KMS-11 (cell line): ENCODE measurements around the gene VPS13A.
"Not testable (repeated sequence)": the region's sequence is repeated elsewhere in the genome, so short reads cannot be mapped to it uniquely, and the experiment has no call there.

Experiments used
- H2AFZ ChIP-seq: fragments of 200-600 bp; sonication (generic); 2 replicates; pipeline ENCODE4 v1.6.1; 2016; ENCODE audit warnings: antibody characterized with exemption, mixed run types, low read depth
- H3K27ac ChIP-seq: fragments of 200-600 bp; sonication (generic); 2 replicates; pipeline ENCODE4 v1.6.1; 2016; ENCODE audit warnings: mild to moderate bottlenecking, mixed run types
- H3K27me3 ChIP-seq: fragments of 200-600 bp; sonication (generic); 2 replicates; pipeline ENCODE4 v1.6.1; 2017; ENCODE audit warnings: mild to moderate bottlenecking, low read depth, mixed run types, moderate library complexity; ENCODE audit not compliant: insufficient read depth
- H3K36me3 ChIP-seq: fragments of 200-600 bp; sonication (generic); 2 replicates; pipeline ENCODE4 v1.6.1; 2017; ENCODE audit warnings: mild to moderate bottlenecking, mixed run types; ENCODE audit not compliant: insufficient read depth
- H3K4me1 ChIP-seq: fragments of 200-600 bp; sonication (generic); 2 replicates; pipeline ENCODE4 v1.6.1; 2016; ENCODE audit warnings: mild to moderate bottlenecking, low read depth, mixed run types; ENCODE audit not compliant: poor library complexity, severe bottlenecking
- H3K4me2 ChIP-seq: fragments of 200-600 bp; sonication (generic); 2 replicates; pipeline ENCODE4 v1.7.0; 2016; ENCODE audit warnings: mild to moderate bottlenecking, mixed run types
- H3K4me3 ChIP-seq: fragments of 200-600 bp; sonication (generic); IDR thresholded peaks from 2 replicates; pipeline ENCODE4 v1.6.1; 2017; ENCODE audit warnings: low read depth, low read length, mixed read lengths; ENCODE audit not compliant: insufficient read depth
- H3K79me2 ChIP-seq: fragments of 200-600 bp; sonication (generic); 2 replicates; pipeline ENCODE4 v1.6.1; 2016; ENCODE audit warnings: low read depth, mixed run types; ENCODE audit not compliant: insufficient read depth
- H3K9ac ChIP-seq: fragments of 200-600 bp; sonication (generic); 2 replicates; pipeline ENCODE4 v1.6.1; 2016; ENCODE audit warnings: mild to moderate bottlenecking, mixed run types
- H4K20me1 ChIP-seq: fragments of 200-600 bp; sonication (generic); 2 replicates; pipeline ENCODE4 v1.6.1; 2016; ENCODE audit warnings: mild to moderate bottlenecking, mixed run types; ENCODE audit not compliant: insufficient read depth
- TF ChIP-seq, protein P1 (sequence below): fragments of 200-600 bp; sonication (generic); conservative IDR thresholded peaks from 2 replicates; pipeline ENCODE4 v1.6.1; 2017; ENCODE audit warnings: low read depth, mild to moderate bottlenecking, antibody characterized with exemption, low read length, moderate library complexity, mixed read lengths

The VPS13A gene

DNA sequence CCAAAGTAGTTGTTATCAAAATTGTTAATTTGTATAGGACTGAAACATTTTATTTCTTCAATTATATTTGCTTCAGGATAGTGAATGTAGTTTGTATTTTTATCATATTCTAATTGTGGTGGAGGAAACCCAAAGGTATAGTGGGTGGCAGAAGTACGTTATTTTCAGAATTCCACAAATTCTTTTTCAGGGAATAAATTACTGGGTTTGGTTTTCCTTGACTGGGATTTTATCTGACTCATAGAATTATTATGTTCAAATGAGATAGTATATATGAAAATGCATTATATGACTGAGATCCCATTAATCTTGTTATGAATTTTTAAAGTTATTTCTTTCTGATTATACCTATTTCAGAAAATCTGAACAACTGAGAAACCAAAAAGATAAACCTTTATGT lies 73.7 kb downstream of the VPS13A start:
- Histone ChIP-seq H3K4me3 (no peak overlapping the region), H2AFZ (no peak overlapping the region), H3K27me3 (no peaks in the 10 kb centered on the region), H3K9ac (no peak overlapping the region), H3K79me2 (no peaks in the 10 kb centered on the region), H3K4me1 (no peaks in the 10 kb centered on the region), H3K4me2 (no peak overlapping the region), H3K36me3 (no peaks in the 10 kb centered on the region), H4K20me1 (no peaks in the 10 kb centered on the region), H3K27ac (no peak overlapping the region)
- TF ChIP-seq, protein P1, sequence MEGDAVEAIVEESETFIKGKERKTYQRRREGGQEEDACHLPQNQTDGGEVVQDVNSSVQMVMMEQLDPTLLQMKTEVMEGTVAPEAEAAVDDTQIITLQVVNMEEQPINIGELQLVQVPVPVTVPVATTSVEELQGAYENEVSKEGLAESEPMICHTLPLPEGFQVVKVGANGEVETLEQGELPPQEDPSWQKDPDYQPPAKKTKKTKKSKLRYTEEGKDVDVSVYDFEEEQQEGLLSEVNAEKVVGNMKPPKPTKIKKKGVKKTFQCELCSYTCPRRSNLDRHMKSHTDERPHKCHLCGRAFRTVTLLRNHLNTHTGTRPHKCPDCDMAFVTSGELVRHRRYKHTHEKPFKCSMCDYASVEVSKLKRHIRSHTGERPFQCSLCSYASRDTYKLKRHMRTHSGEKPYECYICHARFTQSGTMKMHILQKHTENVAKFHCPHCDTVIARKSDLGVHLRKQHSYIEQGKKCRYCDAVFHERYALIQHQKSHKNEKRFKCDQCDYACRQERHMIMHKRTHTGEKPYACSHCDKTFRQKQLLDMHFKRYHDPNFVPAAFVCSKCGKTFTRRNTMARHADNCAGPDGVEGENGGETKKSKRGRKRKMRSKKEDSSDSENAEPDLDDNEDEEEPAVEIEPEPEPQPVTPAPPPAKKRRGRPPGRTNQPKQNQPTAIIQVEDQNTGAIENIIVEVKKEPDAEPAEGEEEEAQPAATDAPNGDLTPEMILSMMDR = no peak

DNA sequence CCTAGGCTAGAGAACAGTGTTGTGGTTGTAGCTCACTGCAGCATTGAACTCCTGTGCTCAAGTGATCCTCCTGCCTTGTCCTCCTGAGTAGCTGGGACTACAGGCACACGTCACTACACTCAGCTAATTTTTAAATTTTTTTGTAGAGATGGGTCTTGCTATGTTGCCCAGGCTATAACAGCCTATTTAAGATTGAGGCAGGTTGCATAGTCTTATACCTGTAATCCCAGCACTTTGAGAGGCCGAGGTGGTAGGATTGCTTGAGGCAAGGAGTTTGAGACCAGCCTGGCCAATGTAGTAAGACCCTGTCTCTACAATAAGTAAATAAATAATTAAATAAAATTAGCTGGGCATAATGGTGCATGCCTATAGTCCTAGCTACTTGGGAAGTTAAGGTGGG lies 79.9 kb downstream of the VPS13A start:
- Histone ChIP-seq H3K36me3 (no peaks in the 10 kb centered on the region), H3K79me2 (no peaks in the 10 kb centered on the region), H3K4me3 (no peak overlapping the region), H2AFZ (no peak overlapping the region), H3K4me1 (no peaks in the 10 kb centered on the region), H3K27ac (no peak overlapping the region), H3K4me2 (no peak overlapping the region), H3K9ac (no peak overlapping the region), H4K20me1 (0 out of 2 replicates have a peak, but pooled peaks cover 7% of the 10 kb centered on the region), H3K27me3 (no peaks in the 10 kb centered on the region)
- TF ChIP-seq, protein P1 = no peak

DNA sequence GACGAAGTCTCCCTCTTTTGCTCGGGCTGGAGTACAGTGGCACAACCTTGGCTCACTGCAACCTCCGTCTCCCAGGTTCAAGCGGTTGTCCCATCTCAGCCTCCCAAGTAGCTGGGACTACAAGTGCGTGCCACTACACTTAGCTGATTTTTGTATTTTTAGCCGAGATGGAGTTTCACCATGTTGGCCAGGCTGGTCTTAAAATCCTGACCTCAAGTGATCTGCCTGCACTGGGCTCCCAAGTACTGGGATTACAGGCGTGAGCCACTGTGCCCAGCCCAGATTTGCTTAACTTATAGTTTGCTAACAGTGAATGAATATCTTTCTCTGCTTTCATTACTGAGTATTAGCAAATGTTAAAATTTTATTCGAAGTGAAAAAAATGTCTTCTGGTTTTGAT lies 84.3 kb downstream of the VPS13A start:
- H3K4me2 ChIP-seq = no peak overlapping the region
- no peak overlapping the region for H3K4me3 ChIP-seq
- 0 out of 2 replicates have a peak, but pooled peaks cover 7% of the 10 kb centered on the region for H4K20me1 ChIP-seq
- no peak overlapping the region for H3K27ac ChIP-seq
- no peaks in the 10 kb centered on the region for H3K27me3 ChIP-seq
- H3K4me1 ChIP-seq = no peaks in the 10 kb centered on the region
- H2AFZ ChIP-seq = no peak overlapping the region
- H3K9ac ChIP-seq = no peak overlapping the region
- TF ChIP-seq, protein P1 = no peak
- H3K79me2 ChIP-seq = no peaks in the 10 kb centered on the region
- H3K36me3 ChIP-seq = no peaks in the 10 kb centered on the region

DNA sequence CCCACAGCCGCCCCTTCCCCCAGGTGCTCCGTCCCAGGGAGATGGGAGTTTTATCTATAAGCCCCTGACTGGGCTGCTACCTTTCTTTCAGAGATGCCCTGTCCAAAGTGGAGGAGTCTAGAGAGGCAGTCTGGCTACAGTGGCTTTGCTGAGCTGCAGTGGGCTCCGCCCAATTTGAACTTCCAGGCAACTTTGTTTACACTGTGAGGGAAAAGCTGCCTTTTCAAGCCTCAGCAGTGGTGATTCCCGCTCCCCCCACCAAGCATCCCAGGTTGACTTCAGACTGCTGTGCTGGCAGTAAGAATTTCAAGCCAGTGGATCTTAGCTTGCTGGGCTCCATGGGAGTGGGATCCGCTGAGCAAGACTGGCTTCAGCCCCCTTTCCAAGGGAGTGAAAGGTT lies 90.4 kb downstream of the VPS13A start:
- H4K20me1 ChIP-seq, H3K4me1 ChIP-seq, H3K27me3 ChIP-seq, H2AFZ ChIP-seq, H3K36me3 ChIP-seq, H3K4me2 ChIP-seq, H3K9ac ChIP-seq, H3K27ac ChIP-seq, H3K4me3 ChIP-seq, H3K79me2 ChIP-seq: not testable (repeated sequence)

DNA sequence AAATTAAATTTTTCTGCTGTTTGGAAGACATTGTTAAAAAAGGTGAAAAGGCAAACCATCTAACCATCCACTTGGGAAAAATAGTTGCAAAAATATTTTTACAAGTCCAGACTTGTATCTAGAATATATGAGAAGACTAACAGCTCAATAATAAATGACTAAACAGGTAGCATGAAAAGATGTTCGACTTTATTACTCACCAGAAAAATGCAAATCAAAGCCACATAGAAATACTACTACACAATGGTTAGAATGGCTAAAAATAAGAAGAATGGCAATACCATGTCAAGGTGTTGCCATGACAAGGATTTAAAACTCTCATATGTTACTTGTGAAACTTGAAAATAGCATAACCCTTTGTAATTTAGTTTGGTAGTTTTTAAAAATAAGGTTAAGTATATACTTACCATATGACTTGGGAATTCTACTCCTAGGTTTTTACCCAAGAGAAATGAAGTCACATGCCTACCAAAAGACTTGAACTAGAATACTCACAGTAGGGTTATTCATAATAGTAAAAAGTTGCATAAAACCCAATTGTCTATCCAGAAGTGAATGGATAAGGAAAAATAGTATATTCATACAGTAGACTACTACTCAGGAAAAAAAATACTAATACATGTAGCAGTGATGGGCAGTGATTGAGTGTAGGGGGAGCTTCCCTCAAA lies 93.8 kb downstream of the VPS13A start:
- H2AFZ ChIP-seq = no peak overlapping the region
- H3K4me3 ChIP-seq = no peak overlapping the region
- H3K79me2 ChIP-seq = no peaks in the 10 kb centered on the region
- H4K20me1 ChIP-seq = no peaks in the 10 kb centered on the region
- TF ChIP-seq, protein P1 = no peak
- H3K4me2 ChIP-seq = no peak overlapping the region
- no peak overlapping the region for H3K9ac ChIP-seq
- H3K4me1 ChIP-seq = no peaks in the 10 kb centered on the region
- no peaks in the 10 kb centered on the region for H3K27me3 ChIP-seq
- H3K27ac ChIP-seq = no peak overlapping the region
- no peaks in the 10 kb centered on the region for H3K36me3 ChIP-seq
